GM23248 (cell line): Measurements from ENCODE around the gene FTO.

Source experiments
- EZH2 ChIP-seq: fragments of 200-600 bp; sonication (generic); IDR thresholded peaks from 2 replicates; pipeline ENCODE4 v1.6.1; 2018; ENCODE audit warnings: antibody characterized with exemption, mild to moderate bottlenecking; ENCODE audit not compliant: insufficient read depth, poor library complexity, severe bottlenecking
- EZH2phosphoT487 ChIP-seq: fragments of 200-600 bp; sonication (generic); IDR thresholded peaks from 2 replicates; pipeline ENCODE4 v1.6.1; 2018; ENCODE audit warnings: antibody characterized with exemption, moderate library complexity, mild to moderate bottlenecking, low read depth; ENCODE audit not compliant: insufficient read depth

- TF ChIP-seq EZH2 (no peak), EZH2phosphoT487 (no peak)
Measured at GRCh38 chr16:54051821-54052220, 347.9 kb downstream of the FTO start.
